HEK293 (cell line): ENCODE measurements around the gene MAP1LC3B2.
A peak's percentile ranks its signal among the peaks of the same experiment; 100 is the strongest.

Experiments used
- CTCF ChIA-PET: fragments of 350-600 bp; formaldehyde crosslinking; extraction: SDS; loops from one replicate; lab custom pipeline; 2021; ENCODE audit warnings: antibody characterized with exemption; lab: Yijun Ruan, JAX
- POLR2A ChIA-PET: fragments of 300-600 bp; formaldehyde crosslinking; extraction: SDS; loops from one replicate; lab custom pipeline; 2020; ENCODE audit warnings: antibody characterized with exemption, inconsistent platforms; lab: Yijun Ruan, JAX
- H3K27ac ChIP-seq: fragments of 200-500 bp; sonication (Bioruptor generic); 2 replicates; pipeline ENCODE4 v1.5.1; 2014; ENCODE audit warnings: low read depth, low read length, control low read depth, inconsistent platforms; ENCODE audit errors: extremely low read depth
- H3K36me3 ChIP-seq, 2 experiments: fragments of 200-500 bp in 1 of 2; sonication (Bioruptor generic) in 1 of 2; 1 replicate in 1 of 2; 2 replicates in 1 of 2; pipeline ENCODE4 v1.5.1; 2014 to 2017; ENCODE audit warnings: inconsistent platforms in 2 of 2, low read length in 2 of 2; ENCODE audit not compliant: control insufficient read depth in 2 of 2, insufficient read depth in 1 of 2
- H3K4me1 ChIP-seq: fragments of 200-500 bp; sonication (Bioruptor generic); 2 replicates; pipeline ENCODE4 v1.5.1; 2014; ENCODE audit warnings: mild to moderate bottlenecking, low read length, inconsistent platforms; ENCODE audit not compliant: control insufficient read depth, insufficient read depth
- H3K4me3 ChIP-seq: 2 replicates; pipeline ENCODE4 v1.5.1; 2011; ENCODE audit warnings: low read depth, mild to moderate bottlenecking, control low read depth, low read length, moderate library complexity
- H3K9me3 ChIP-seq: fragments of 200-500 bp; sonication (Bioruptor generic); 2 replicates; pipeline ENCODE4 v1.5.1; 2014; ENCODE audit warnings: low read depth, low read length, inconsistent platforms; ENCODE audit not compliant: control insufficient read depth, insufficient read depth
- ATF2 ChIP-seq: fragments of 450-650 bp; formaldehyde crosslinking; IDR thresholded peaks from 2 replicates; pipeline ENCODE4 v1.5.1; 2016; ENCODE audit warnings: missing biosample characterization, missing genetic modification characterization, low read depth
- BCL6B ChIP-seq: fragments of 450-650 bp; formaldehyde crosslinking; IDR thresholded peaks from 2 replicates; pipeline ENCODE4 v1.5.1; 2017; ENCODE audit warnings: missing biosample characterization, missing genetic modification characterization
- EGR2 ChIP-seq: fragments of 450-650 bp; formaldehyde crosslinking; IDR thresholded peaks from 2 replicates; pipeline ENCODE4 v1.5.1; 2016; ENCODE audit warnings: low read depth, missing biosample characterization, missing genetic modification characterization
- GFI1B ChIP-seq: fragments of 450-650 bp; formaldehyde crosslinking; IDR thresholded peaks from 2 replicates; pipeline ENCODE4 v1.5.1; 2016; ENCODE audit warnings: missing biosample characterization, missing genetic modification characterization
- IKZF3 ChIP-seq: fragments of 450-650 bp; IDR thresholded peaks from 2 replicates; pipeline ENCODE4 v1.5.0; 2018; ENCODE audit warnings: missing biosample characterization, mild to moderate bottlenecking, missing genetic modification characterization, moderate library complexity
- SCRT1 ChIP-seq: fragments of 450-650 bp; formaldehyde crosslinking; IDR thresholded peaks from 2 replicates; pipeline ENCODE4 v1.5.1; 2016; ENCODE audit warnings: missing biosample characterization, missing genetic modification characterization, borderline replicate concordance
- TSHZ1 ChIP-seq: fragments of 450-650 bp; formaldehyde crosslinking; IDR thresholded peaks from 2 replicates; pipeline ENCODE4 v1.5.1; 2016; ENCODE audit warnings: missing biosample characterization, missing genetic modification characterization, borderline replicate concordance
- ZFHX2 ChIP-seq: fragments of 450-650 bp; formaldehyde crosslinking; conservative IDR thresholded peaks from 2 replicates; pipeline ENCODE4 v1.5.1; 2016; ENCODE audit warnings: missing biosample characterization, missing genetic modification characterization
- ZFP69B ChIP-seq: fragments of 450-650 bp; formaldehyde crosslinking; IDR thresholded peaks from 2 replicates; pipeline ENCODE4 v1.5.1; 2016; ENCODE audit warnings: missing biosample characterization, missing genetic modification characterization
- ZNF140 ChIP-seq: fragments of 450-650 bp; formaldehyde crosslinking; IDR thresholded peaks from 2 replicates; pipeline ENCODE4 v1.5.1; 2016; ENCODE audit warnings: missing biosample characterization, missing genetic modification characterization
- ZNF26 ChIP-seq: fragments of 450-650 bp; formaldehyde crosslinking; IDR thresholded peaks from 2 replicates; pipeline ENCODE4 v1.5.1; 2016; ENCODE audit warnings: missing biosample characterization, missing genetic modification characterization
- ZNF37A ChIP-seq: fragments of 450-650 bp; IDR thresholded peaks from 2 replicates; pipeline ENCODE4 v1.5.1; 2018; ENCODE audit warnings: missing biosample characterization, missing genetic modification characterization
- ZNF394 ChIP-seq: fragments of 450-650 bp; formaldehyde crosslinking; IDR thresholded peaks from 2 replicates; pipeline ENCODE4 v1.5.1; 2016; ENCODE audit warnings: missing biosample characterization, missing genetic modification characterization, mild to moderate bottlenecking, moderate library complexity, borderline replicate concordance
- ZNF416 ChIP-seq: fragments of 450-650 bp; formaldehyde crosslinking; IDR thresholded peaks from 2 replicates; pipeline ENCODE4 v1.5.1; 2016; ENCODE audit warnings: missing biosample characterization, missing genetic modification characterization
- ZNF529 ChIP-seq: fragments of 450-650 bp; formaldehyde crosslinking; IDR thresholded peaks from 2 replicates; pipeline ENCODE4 v1.5.1; 2017; ENCODE audit warnings: missing genetic modification characterization, missing biosample characterization; ENCODE audit not compliant: insufficient replicate concordance
- ZNF707 ChIP-seq: fragments of 450-650 bp; formaldehyde crosslinking; IDR thresholded peaks from 2 replicates; pipeline ENCODE4 v1.5.1; 2016; ENCODE audit warnings: missing biosample characterization, missing genetic modification characterization
- ZNF768 ChIP-seq: fragments of 450-650 bp; formaldehyde crosslinking; IDR thresholded peaks from 2 replicates; pipeline ENCODE4 v1.5.1; 2018; ENCODE audit warnings: missing biosample characterization, mild to moderate bottlenecking, missing genetic modification characterization
- ZNF791 ChIP-seq: fragments of 450-650 bp; formaldehyde crosslinking; IDR thresholded peaks from 2 replicates; pipeline ENCODE4 v1.5.1; 2016; ENCODE audit warnings: missing biosample characterization, missing genetic modification characterization
- ZSCAN5A ChIP-seq: fragments of 450-650 bp; formaldehyde crosslinking; IDR thresholded peaks from 2 replicates; pipeline ENCODE4 v1.5.1; 2016; ENCODE audit warnings: missing biosample characterization, missing genetic modification characterization

The MAP1LC3B2 gene

GRCh38 chr12:116545144-116545543 is 14.0 kb upstream of the MAP1LC3B2 start (continued):
- TF ChIP-seq ZNF26 (tag by site-specific recombination) (no peak), ZFP69B (tag by site-specific recombination) (no peak), ZNF140 (tag by site-specific recombination) (no peak)

GRCh38 chr12:116545936-116546335 is 13.2 kb upstream of the MAP1LC3B2 start:
- no peak overlapping the region for H3K27ac ChIP-seq
- no peak overlapping the region for H3K4me3 ChIP-seq
- no peaks in the 10 kb centered on the region for H3K4me1 ChIP-seq
- ChIA-PET CTCF (interaction anchor here (0.6 to 1.1 kb wide), 2 partner anchors 11 to 405 kb away, joined by 3 read pairs; no protein-coding TSS in a partner anchor), POLR2A (interaction anchor here (0.5 kb wide), 1 partner anchor 10 kb away, joined by 4 read pairs; no protein-coding TSS in a partner anchor)
- no peaks in the 10 kb centered on the region for H3K9me3 ChIP-seq
- no peaks in the 10 kb centered on the region for H3K36me3 ChIP-seq
- no peak for TF ChIP-seq ZSCAN5A (tag by site-specific recombination)
- no peak for TF ChIP-seq ZNF529
- TF ChIP-seq ZNF416 (tag by site-specific recombination): no peak
- TF ChIP-seq GFI1B: no peak
- TF ChIP-seq BCL6B (tag by site-specific recombination): no peak
- TF ChIP-seq SCRT1 (tag by site-specific recombination): no peak
- TF ChIP-seq ZNF768 (tag by site-specific recombination): no peak
- no peak for TF ChIP-seq ZNF791
- peak; percentile 64; the same call in 1 of the 2 replicates for TF ChIP-seq EGR2
- TF ChIP-seq ZFHX2 (tag by site-specific recombination): peak; percentile 58
- no peak for TF ChIP-seq IKZF3 (tag by site-specific recombination)
- no peak for TF ChIP-seq ZNF37A (tag by site-specific recombination)
- TF ChIP-seq ATF2 (tag by site-specific recombination): no peak
- no peak for TF ChIP-seq ZNF394
- TF ChIP-seq TSHZ1 (tag by site-specific recombination): no peak
- TF ChIP-seq ZNF707: no peak
